ENCODE results near the gene CLPTM1L.

CLPTM1L gene

GRCh38 chr5:1270426-1270825 lies 74.5 kb downstream of the CLPTM1L start:
- DNase-seq = no peak

- DNase-seq = no peak
Measured at GRCh38 chr5:1268666-1269065, 76.2 kb downstream of the CLPTM1L start.

GRCh38 chr5:1268056-1268455 lies 76.8 kb downstream of the CLPTM1L start:
- DNase-seq = no peak

Data from NCI-H446 treated with DMSO at 0.1 percent for 48 hours (cell line).